Superior temporal gyrus (tissue), 1 donor: ENCODE results near the gene COBL.

Experiments
- DNase-seq: peaks from one replicate; pipeline ENCODE4 v3.0.0-alpha.2; 2016; ENCODE audit errors: extremely low spot score

The COBL gene, protein sequence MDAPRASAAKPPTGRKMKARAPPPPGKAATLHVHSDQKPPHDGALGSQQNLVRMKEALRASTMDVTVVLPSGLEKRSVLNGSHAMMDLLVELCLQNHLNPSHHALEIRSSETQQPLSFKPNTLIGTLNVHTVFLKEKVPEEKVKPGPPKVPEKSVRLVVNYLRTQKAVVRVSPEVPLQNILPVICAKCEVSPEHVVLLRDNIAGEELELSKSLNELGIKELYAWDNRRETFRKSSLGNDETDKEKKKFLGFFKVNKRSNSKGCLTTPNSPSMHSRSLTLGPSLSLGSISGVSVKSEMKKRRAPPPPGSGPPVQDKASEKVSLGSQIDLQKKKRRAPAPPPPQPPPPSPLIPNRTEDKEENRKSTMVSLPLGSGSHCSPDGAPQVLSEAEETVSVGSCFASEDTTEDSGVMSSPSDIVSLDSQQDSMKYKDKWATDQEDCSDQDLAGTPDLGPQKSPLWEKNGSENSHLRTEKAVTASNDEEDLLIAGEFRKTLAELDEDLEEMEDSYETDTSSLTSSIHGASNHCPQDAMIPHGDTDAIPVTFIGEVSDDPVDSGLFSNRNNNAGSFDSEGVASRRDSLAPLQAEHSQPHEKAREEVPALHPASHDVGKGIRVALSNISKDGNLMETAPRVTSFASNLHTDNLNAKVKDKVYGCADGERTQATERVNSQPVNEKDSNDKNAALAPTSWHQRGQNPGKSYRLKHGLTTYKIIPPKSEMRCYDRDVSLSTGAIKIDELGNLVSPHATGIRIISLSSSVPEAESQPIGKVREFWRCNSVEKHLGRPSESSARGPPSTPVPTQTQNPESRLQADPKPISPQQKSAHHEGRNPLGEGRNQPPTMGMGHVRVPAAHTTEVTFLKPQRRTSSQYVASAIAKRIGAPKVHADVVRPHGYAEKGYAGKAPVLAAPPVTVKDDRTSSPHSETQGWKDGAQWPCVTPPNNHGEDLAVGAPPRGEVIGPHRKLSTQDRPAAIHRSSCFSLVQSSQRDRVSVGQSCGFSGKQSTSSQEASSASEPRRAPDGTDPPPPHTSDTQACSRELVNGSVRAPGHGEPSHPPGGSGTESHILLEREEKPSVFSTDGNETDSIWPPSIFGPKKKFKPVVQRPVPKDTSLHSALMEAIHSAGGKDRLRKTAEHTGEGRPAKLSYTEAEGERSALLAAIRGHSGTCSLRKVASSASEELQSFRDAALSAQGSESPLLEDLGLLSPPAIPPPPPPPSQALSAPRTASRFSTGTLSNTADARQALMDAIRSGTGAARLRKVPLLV

DNA sequence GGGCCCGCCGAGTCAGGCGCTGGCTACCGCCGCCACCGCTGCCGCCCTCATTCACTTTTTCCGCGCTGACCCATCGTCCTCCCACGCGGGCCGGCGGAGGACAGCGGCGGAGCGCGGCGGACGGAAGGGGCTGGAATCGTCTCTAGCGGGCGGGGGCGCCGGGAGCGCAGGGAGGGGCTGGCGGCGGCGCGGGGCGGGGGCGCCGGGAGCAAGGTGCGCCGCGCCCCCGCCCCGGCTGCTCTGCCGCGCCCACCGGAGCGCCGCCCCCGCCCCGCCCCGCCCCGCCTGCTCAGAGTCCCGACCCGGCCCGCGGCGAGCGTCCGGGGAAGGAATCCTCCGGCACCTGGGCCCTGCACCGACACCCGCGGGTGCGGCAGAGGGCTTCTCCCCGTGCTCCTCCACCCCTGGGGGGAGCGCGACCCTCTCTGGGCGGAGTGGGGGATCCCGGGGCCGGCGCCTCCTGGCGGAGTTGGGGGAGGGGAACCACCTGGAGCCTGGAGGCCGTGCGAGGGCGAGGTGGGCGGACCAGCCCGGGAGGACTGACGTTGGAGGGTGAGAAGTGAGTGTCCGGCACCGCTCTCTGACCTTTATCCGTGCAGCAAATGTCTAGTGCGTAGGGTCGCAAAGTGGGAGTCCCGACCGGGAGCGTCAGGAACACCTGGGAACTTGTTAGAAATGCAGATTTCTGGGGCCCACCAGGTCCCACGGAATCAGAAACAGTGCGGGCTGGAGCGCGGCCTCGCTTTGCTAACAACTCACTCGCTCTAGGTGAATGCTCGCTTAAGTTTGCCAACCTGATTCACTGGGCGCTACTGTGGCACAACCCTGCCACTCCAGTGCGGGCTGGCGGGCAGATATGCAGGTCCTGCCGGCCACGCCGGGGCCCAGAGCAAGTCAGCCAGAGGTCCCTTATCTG lies at the start of gene COBL:
Gene COBL (minus strand): TSS at position 144 of the 916 bp plus-strand sequence. CDS start 176 bp downstream, outside the sequence.
- peak; percentile 32 for DNase-seq

GRCh38 chr7:51366172-51366728 lies 49.6 kb upstream of the COBL start:
- DNase-seq = peak; percentile 8

GRCh38 chr7:51357821-51358220 lies 41.2 kb upstream of the COBL start:
- DNase-seq = peak; percentile 61

DNA sequence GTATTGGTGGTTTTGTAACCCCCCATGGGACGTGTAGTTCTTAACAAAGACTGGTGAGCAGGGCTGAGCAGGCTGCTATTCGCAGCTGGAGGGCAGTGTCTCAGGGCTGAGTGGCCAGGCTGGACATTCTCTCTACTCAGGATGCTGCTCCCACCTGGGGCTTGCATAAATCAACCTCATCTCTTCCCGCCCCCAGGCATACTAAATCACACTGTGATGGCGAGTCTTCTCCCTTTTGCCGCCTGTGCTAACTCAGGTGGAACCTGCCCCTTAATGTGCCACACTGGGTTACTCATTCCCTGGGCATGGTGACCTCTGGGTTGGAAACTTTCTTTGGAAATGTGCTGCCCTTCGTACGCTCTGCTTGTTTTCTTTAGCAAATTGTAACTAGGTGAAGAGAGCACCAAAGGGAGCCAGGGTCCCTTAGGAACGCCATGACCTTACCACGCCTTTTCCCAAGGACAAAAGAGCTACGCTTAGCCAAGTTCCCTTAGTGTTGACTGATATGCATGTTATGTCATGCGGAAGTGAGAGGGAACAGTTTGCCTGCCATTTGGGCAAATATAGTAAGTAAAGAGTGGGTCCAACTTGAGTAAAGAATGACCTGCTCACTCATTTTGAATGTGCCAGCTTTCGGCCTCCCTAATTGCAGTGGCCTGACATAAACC lies 40.4 kb upstream of the COBL start:
- no peak for DNase-seq

GRCh38 chr7:51354897-51355296 lies 38.3 kb upstream of the COBL start:
- DNase-seq = no peak

DNA sequence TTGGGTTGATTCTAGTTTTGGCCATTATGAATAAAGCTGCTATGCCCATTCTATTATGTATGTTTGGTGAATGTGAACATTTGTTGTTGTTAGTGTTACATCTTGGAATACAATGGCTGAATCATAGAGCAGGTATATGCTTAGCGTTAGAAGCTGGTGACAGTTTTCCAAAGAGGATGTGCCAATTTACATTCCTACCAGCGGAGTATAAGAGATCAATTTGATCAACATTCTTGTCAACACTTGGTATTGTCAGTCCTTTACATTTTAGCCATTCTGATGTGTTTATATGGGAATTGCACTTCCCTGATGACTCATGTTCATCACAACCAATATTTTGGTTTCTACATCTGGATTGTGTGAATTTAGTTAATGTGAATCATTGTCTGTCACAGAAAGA lies 37.8 kb upstream of the COBL start:
- DNase-seq = no peak

GRCh38 chr7:51352174-51353100 lies 35.8 kb upstream of the COBL start:
- no peak for DNase-seq

- no peak for DNase-seq
Measured at GRCh38 chr7:51351661-51352060, 35.1 kb upstream of the COBL start.

DNA sequence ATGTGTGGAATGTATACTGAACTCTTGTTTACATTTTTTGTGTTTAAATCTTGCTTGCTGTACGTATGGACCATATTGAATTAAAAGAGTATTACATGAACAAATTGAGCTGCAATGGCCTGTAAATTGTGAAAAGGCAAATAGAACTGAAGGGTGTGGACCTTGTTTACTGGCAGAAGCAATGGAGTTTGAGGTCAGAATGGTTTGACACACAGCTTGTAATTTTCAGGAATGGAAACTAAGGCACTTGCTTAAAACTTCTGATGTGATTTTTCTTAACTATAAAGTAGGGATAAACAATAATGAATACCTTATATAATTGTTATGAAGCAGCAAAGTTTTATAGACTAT lies 33.9 kb upstream of the COBL start:
- DNase-seq = no peak

- no peak for DNase-seq
Measured at GRCh38 chr7:51349820-51350545, 33.4 kb upstream of the COBL start.

DNA sequence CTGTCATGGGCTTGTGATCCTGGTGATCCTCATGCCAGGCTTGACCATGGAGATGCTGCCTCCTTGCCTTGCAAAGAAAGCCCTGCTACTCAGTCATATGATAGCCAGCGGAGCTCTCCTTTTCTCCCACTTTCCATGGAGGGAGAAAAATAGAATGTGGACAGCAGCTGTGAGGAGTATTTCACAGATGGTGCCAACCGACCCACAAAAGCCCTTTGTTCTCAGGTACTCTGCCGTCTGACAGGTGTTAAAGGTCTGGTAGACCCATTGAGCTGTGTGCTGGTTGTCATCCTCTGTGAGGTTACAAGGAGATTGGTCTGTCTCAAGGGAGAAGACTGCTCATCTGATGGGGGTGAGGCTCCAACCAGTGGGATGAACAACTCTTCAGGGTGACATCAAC lies 29.5 kb upstream of the COBL start:
- no peak for DNase-seq

DNA sequence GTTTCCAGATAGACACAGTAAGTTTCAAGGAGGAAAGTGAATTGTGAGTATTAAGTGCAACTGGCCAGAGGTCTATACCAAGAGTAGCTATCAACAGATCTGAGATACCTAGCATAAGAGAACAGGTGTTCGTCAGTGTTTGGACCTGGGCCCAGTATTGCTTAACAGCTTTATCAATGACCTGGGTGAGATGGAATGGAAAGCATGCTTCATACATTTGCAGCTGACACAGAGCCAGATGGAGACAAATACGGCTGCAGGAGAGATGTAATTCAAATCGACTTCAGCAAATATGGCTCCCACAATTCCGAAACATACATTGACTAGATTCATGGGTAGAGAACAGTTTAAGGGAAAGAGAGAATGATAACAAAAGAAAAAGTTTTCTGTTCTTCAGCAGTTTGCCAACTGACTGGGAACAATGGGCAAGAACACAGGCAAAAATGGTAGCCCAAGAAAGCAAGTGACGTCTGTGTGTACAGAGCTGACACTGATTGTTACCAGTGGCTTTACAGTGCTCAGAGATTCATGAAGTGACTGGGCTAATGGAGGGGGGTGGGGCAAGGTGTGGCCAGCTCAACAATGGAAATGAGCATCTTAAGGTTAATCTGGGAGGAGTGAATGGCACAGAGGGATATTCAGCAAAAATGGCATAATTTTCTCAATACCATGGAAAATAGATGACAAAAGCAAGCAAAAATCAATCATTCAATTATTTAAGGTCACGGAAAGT lies 28.0 kb upstream of the COBL start:
- no peak for DNase-seq

DNA sequence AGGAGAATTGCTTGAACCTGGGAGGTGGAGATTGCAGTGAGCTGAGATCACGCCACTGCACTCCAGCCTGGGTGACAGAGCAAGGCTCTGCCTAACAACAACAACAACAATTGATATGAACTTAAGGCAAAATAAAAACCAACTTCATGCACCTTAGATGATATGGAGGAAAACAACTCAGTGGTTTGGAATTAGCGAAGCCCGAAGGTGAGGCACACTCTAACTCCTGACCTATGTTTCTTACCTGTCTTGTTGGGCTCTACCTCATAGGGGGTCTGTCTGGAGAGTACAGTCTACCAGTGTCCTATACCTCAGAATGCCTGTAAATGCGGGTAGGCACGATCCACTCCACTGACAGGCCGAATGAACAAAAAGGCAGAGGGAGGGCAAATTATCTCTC lies 24.3 kb upstream of the COBL start:
- DNase-seq = no peak

- no peak for DNase-seq
Measured at GRCh38 chr7:51340029-51340838, 23.6 kb upstream of the COBL start.

- DNase-seq = no peak
Measured at GRCh38 chr7:51335057-51335456, 18.4 kb upstream of the COBL start.

DNA sequence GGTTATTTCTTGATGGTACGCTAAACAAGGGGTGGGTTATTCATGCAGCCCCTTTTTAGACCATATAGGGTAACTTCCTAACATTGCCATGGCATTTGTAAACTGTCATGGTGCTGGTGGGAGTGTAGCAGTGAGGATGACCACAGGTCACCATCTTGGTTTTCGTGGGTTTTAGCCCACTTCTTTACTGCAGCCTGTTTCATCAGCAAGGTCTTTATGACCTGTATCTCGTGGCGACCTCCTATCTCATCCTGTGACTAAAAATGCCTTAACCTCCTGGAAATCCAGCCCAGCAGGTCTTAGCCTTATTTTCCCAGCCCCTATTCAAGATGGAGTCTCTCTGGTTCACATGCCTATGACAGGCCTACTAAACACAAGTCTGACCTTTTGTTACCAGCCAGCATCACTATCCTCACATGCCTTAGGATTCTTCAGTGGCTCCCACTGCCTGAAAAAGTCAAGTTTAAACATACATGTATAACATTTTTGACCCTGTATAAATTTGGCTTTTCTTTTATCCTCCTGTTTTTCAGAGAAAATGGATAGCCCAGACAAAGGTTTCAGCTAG lies 13.2 kb upstream of the COBL start:
- no peak for DNase-seq
